Fibroblast of villous mesenchyme (primary cell): Measurements from ENCODE around the gene TRIM34. TPM values are rescaled to one million over a fixed set of nuclear protein-coding genes. Genes with fewer than 3 reads are reported as not detected.
"Not testable (repeated sequence)": the region's sequence is repeated elsewhere in the genome, so short reads cannot be mapped to it uniquely, and the experiment has no call there.

Source experiments
- DNase-seq: peaks from one replicate; pipeline ENCODE4 v3.0.0-alpha.2; 2010; ENCODE audit warnings: low read depth
- H3K4me3 ChIP-seq: 2 replicates; pipeline ENCODE4 v1.5.1; 2011; ENCODE audit warnings: low read depth, mild to moderate bottlenecking, low read length
- CTCF ChIP-seq: IDR thresholded peaks from 2 replicates; pipeline ENCODE4 v1.5.1; 2012; ENCODE audit warnings: low read depth, mild to moderate bottlenecking, low read length; ENCODE audit not compliant: insufficient read depth
- total RNA-seq: library from RNA; depleted of rRNA; stranded (reverse); fragments of >200 nt; gene quantifications from 2 replicates; pipeline ENCODE4 v1.2.3, GENCODE V29; 2012

Gene TRIM34
- total RNA-seq, 1 donor = 10.4 TPM

DNA sequence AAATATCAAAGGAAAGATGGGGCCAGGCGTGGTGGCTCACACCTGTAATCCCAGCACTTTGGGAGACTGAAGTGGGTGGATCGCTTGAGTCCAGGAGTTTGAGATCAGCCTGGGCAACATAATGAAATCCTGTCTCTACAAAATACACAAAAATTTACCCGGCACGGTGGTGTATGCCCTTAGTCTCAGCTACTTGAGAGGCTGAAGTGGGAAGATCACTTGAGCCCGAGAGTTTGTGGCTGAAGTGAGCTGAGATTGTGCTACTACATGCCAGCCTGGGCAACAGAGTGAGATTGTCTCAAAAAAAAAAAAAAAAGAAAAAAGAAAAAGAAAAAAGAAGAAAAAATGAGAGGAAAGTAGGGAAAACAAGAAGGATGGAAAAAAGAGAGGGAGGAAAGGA lies 32.2 kb upstream of the TRIM34 start:
- no peak for TF ChIP-seq CTCF
- H3K4me3 ChIP-seq = no peak overlapping the region
- DNase-seq = no peak

DNA sequence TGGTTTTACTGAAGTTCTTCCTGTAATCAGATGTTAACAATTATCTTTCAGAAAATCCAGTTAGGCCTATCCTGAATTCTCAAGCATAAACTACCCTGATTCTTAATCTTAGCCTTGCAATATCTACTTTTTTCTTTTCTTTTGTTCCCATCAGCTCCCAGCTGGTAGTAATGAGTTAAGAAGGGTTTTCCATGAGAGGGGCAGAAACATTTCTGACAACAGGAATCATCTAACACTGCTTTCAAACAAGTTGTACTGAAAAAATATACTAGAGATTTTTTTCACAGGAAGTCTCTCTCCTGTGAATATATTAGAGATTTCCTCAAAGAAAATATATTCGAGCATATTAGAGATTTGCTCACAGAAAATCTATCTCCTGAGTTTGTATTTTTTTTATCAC lies 31.7 kb upstream of the TRIM34 start:
- H3K4me3 ChIP-seq = no peak overlapping the region
- TF ChIP-seq CTCF = no peak
- DNase-seq = peak; percentile 22

DNA sequence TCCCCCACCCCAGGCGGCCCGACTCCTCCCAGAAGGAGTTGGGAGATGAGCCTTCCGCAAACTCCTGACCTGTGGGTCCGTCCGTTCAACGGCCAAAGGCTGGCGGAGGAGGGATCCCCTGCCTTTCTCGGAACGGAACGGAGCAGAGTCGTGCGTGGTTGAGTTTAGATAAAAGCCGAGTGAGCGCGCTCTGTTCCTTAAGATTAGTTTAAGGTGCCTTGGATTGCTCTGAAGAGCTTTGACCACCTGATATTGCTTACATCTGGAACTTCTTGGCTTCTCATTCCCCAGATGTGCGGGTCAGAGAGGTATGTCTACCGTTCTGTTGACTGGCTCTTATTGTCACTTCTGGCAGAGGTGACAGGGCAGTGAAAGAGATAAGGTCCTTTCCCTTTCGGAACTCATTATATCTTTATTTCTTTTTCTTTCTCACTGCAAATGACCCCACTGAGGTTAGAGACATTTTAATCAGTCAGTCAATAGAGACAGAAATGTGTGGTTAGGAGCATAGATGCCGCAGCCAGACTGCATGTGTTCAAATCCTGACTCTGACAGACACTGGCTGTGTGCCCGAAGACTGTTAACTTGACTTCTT lies 28.1 kb upstream of the TRIM34 start, which contains the start of gene TRIM6:
TRIM6 (plus strand) TSS at position 31 of the 595 bp plus-strand sequence; CDS start at position 292, 261 bp downstream.
- TF ChIP-seq CTCF = no peak
- H3K4me3 ChIP-seq = peak within 1 kb of the TSS; percentile 81
- DNase-seq = peak; percentile 75

- TF ChIP-seq CTCF = no peak
- DNase-seq = no peak
- H3K4me3 ChIP-seq = peak overlapping the region; percentile 81
Measured at GRCh38 chr11:5597953-5598352, 26.8 kb upstream of the TRIM34 start.

- peak; percentile 93 for DNase-seq
- TF ChIP-seq CTCF = peak; percentile 90
- H3K4me3 ChIP-seq = no peak overlapping the region
Measured at GRCh38 chr11:5600374-5600851, 24.4 kb upstream of the TRIM34 start.

DNA sequence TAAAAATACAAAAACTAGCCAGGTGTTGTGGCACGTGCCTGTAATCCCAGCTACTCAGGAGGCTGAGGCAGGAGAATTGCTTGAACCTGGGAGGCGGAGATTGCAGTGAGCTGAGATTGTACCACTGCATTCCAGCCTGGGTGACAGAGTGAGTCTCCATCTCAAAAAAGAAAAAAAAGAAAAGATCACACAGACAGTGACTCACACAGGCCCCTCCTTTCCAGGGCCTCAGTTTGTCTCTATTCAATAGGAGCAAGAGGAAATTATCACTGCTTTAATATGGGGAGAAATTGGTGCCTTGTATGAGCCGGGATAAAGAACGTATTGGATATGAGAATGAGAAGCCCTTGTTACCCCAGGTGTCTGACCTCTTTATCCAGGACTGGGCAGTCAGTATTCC lies 22.0 kb upstream of the TRIM34 start:
- not testable (repeated sequence) for H3K4me3 ChIP-seq, DNase-seq

- TF ChIP-seq CTCF = no peak
- H3K4me3 ChIP-seq = no peak overlapping the region
- DNase-seq = no peak
Measured at GRCh38 chr11:5603326-5603725, 21.5 kb upstream of the TRIM34 start.
